Choroid plexus epithelial cell (primary cell): Measurements from ENCODE around the gene CNIH2.

Source experiments
- DNase-seq: peaks from one replicate; pipeline ENCODE4 v3.0.0-alpha.2; 2010; ENCODE audit warnings: low read depth
- H3K4me3 ChIP-seq: 2 replicates; pipeline ENCODE4 v1.5.1; 2011; ENCODE audit warnings: low read depth, mild to moderate bottlenecking, control low read depth, low read length, moderate library complexity
- TF ChIP-seq, protein P1 (sequence below): conservative IDR thresholded peaks from 2 replicates; pipeline ENCODE4 v1.5.1; 2011; ENCODE audit warnings: low read depth, mild to moderate bottlenecking, control low read depth, inconsistent platforms, low read length, moderate library complexity

The CNIH2 gene

DNA sequence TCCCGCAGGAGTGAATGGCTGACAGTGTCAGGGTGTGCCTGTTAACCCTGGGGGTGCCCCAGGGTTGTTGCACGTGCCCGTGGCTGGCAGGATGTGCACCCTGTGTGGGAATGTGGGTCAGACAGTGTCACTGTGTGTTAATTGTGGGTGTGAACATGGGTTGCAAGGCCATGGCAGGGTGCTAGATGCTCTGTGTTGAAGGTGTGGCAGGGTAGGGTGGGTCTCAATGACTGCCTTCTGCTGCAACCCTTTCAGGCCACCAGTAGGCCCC lies 50.0 kb downstream of the CNIH2 start:
- H3K4me3 ChIP-seq, result no peak overlapping the region
- no peak for DNase-seq
- TF ChIP-seq, protein P1, sequence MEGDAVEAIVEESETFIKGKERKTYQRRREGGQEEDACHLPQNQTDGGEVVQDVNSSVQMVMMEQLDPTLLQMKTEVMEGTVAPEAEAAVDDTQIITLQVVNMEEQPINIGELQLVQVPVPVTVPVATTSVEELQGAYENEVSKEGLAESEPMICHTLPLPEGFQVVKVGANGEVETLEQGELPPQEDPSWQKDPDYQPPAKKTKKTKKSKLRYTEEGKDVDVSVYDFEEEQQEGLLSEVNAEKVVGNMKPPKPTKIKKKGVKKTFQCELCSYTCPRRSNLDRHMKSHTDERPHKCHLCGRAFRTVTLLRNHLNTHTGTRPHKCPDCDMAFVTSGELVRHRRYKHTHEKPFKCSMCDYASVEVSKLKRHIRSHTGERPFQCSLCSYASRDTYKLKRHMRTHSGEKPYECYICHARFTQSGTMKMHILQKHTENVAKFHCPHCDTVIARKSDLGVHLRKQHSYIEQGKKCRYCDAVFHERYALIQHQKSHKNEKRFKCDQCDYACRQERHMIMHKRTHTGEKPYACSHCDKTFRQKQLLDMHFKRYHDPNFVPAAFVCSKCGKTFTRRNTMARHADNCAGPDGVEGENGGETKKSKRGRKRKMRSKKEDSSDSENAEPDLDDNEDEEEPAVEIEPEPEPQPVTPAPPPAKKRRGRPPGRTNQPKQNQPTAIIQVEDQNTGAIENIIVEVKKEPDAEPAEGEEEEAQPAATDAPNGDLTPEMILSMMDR, result no peak

DNA sequence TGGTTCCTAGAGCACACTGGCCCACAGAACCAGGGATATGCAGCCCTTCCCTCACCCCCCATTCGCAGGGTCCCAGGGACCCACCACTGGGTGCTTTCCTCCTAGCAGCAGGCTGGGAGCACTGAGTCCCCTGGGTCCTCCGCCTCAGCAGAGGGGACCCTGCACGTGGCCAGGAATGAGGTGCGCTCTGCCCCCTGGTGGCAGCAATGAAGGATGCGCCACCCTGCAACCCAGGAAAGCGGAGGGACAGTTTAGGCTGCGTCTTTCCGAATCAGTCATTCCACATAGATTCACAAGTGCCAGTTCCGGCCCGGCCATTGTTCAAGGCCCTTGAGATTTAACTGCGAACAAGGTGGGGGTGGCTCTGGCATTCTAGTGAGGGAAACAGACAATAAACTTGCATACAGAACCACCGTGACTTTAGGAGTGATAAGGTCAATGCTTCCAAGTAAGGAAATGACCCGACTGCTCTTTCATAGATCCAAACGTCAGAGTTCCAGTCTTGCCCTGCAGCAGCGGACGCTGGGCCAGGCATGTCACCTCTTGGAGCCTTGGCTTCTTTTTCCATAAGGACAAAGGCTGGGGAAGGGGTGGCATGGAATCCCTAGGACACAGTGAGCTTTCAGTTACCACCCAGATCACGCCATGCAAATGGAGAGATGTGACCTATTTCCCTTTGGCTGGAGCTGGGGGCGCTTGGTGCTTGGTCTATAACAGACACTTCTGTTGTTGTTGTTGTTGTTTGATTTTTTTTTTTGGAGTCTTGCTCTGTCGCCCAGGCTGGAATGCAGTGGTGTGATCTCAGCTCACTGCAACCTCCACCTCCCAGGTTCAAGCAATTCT lies 50.5 kb downstream of the CNIH2 start:
- TF ChIP-seq, protein P1, result peak; percentile 93
- DNase-seq, result peak; percentile 73
- H3K4me3 ChIP-seq, result no peak overlapping the region

DNA sequence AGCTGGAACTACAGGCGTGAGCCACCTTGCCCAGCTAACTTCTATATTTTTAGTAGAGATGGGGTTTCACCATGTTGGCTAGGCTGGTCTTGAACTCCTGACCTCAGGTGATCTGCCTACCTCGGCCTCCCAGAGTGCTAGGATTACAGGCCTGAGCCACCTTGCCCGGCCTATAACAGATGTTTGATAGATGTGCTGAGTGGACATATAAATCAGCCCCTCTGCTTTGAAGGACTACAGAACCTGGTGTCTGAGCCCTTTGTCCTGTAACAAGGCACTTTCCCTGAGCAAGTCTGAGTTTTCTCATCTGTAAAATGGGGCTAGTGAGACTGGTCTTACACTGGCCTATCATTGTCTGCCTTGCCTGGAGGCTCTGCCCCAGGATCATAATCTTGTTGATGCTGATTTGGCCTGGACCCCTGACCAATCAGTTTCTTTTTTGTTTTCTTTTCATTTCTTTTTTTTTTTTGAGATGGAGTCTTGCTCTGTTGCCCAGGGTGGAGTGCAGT lies 51.2 kb downstream of the CNIH2 start:
- no peak for DNase-seq
- H3K4me3 ChIP-seq, result no peak overlapping the region
- TF ChIP-seq, protein P1, result no peak

DNA sequence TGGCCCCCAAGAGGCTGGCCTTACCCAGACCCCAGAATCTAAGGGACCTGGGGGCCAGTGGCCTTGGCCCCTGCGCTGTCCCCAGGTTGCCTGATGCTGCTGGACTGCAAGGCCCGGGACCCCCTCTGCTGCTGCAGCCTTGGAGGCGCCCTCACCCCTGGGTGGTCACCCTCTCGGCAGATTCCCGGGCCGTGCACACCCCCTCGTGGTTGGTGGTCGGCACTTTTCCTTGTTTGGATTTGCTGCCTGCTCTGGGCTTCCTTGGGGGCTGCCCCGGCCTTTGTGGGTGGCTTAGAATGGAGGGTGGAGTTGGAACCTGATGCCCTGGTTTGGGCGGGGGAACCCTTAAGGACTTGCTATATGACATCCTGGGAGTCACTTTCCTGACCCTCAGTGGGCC lies 53.0 kb downstream of the CNIH2 start:
- TF ChIP-seq, protein P1, result no peak
- DNase-seq, result no peak
- H3K4me3 ChIP-seq, result no peak overlapping the region

DNA sequence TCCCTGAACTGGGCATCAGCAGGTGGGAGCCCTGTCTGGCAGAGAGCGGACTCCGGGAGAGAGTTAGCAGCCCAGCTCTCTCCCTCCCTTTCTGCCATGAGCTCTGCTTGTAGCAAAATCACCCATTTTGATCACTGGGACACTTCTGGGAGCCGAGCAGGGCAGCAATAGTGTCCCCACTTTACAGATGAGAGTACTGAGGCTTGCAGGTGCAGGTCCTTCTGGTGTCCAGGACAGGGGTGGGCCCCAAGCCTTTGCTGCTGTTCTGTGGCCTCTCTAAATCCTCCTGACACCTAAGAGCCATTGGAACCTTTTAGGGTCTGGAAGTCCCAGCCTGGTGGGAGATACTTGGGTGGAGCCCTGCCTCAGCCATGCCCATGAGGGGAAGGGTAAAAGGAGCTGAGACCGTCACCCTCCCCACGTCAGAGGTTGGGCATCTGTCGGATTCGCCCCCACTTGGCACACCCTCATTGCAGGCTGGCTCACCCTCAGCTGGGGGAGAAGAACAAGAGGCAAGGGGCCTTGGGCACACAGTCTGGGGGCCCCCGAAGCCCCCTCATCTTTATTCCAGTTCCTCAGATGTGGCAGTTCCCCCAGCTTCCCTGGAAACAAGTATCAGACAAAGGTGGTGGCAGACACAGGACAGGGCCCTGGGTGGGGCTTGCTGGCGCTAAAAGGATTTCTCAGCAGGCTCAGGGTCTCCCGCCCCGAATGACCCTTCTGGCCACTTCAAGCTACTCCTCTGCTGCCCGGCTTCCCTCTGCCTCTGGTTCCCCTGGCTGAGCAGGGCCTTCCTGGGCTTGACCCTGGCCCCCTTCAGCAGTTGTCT lies 53.8 kb downstream of the CNIH2 start:
- TF ChIP-seq, protein P1, result no peak
- DNase-seq, result no peak
- H3K4me3 ChIP-seq, result no peak overlapping the region

DNA sequence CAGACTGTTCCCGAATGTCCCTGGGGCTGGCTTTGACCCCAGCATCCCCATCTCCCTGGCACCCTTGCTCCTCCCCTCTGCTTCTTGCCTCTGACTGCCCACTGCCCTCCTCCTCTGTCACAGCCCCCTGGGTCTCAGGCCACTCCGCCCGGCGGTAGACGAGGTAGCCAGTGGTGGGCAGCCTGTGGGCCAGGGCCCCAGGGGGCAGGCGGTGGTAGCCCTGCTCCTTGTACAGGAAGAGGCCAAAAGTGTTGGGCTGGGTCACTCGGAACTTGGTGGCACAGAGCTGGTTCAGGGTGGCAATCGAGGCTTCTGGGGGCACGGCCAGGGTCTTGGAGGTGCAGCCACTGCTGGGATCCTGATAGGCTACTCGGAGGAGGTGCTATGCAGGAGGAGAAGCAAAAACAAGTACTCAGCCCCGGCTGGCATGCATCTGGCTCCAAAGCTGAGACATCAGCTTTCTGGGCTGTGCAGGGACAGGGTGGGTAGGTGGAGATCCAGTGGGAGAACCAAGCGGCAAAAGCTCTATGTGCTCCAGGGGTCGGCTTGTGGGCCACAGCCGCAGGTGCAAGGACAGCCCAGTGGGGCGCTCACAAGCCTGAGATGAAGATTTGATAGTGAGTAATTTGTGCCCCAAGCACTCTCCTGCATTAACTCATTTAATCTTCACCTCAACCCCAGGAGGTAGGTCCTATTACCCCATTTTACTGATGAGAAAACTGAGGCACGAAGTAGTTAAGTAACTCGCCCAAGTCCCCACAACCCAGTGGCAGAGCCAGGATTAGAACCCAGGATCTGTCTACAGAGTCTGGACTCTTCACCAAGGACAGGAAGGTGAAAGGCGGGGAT lies 54.6 kb downstream of the CNIH2 start:
- no peak overlapping the region for H3K4me3 ChIP-seq
- no peak for DNase-seq
- TF ChIP-seq, protein P1, result no peak
